WTC11 (cell line): ENCODE measurements around the gene GTF2H4. TPM values are rescaled to one million over a fixed set of nuclear protein-coding genes. Genes with fewer than 3 reads are reported as not detected.

Experiments used
- ATAC-seq: fragments of 200-7000 bp; cut with Tn5 transposase; 2 replicates; pipeline ENCODE4 v1.10.0; 2021; ENCODE audit warnings: mild to moderate bottlenecking, moderate library complexity
- CTCF ChIA-PET: fragments of 300-600 bp; sonication (Branson Sonifier 250); formaldehyde crosslinking; loops from one replicate; lab custom pipeline; 2021; ENCODE audit warnings: antibody characterized with exemption; lab: Charles Lee
- POLR2A ChIA-PET: fragments of 350-600 bp; sonication (Branson Sonifier 250); formaldehyde crosslinking; loops from one replicate; lab custom pipeline; 2021; ENCODE audit warnings: antibody characterized with exemption; lab: Charles Lee
- DNase-seq: peaks from one replicate; pipeline ENCODE4 v3.0.0; 2021; ENCODE audit warnings: low spot score
- H3K27ac Mint-ChIP-seq: 2 replicates; pipeline ENCODE4 v1.8.0; 2021; ENCODE audit warnings: mixed read lengths
- H3K27me3 Mint-ChIP-seq: 2 replicates; pipeline ENCODE4 v1.8.0; 2021; ENCODE audit warnings: low read depth, mild to moderate bottlenecking, moderate library complexity, mixed read lengths
- H3K36me3 Mint-ChIP-seq: 2 replicates; pipeline ENCODE4 v1.8.0; 2021; ENCODE audit warnings: mixed read lengths
- H3K4me1 Mint-ChIP-seq: 2 replicates; pipeline ENCODE4 v1.8.0; 2022; ENCODE audit warnings: mixed read lengths
- H3K4me3 Mint-ChIP-seq: 2 replicates; pipeline ENCODE4 v1.8.0; 2021; ENCODE audit warnings: mild to moderate bottlenecking, moderate library complexity, mixed read lengths
- H3K9me3 Mint-ChIP-seq: 2 replicates; pipeline ENCODE4 v1.8.0; 2021; ENCODE audit warnings: mixed read lengths
- ATF6 ChIP-seq: sonication (generic); formaldehyde crosslinking; IDR thresholded peaks from 2 replicates; pipeline ENCODE4 v1.8.1; 2023; ENCODE audit warnings: mild to moderate bottlenecking, missing genetic modification reagents
- CREM ChIP-seq: sonication (generic); formaldehyde crosslinking; IDR thresholded peaks from 2 replicates; pipeline ENCODE4 v1.8.1; 2022; ENCODE audit warnings: mild to moderate bottlenecking, missing genetic modification reagents, moderate library complexity
- E2F1 ChIP-seq: sonication (generic); formaldehyde crosslinking; IDR thresholded peaks from 2 replicates; pipeline ENCODE4 v1.8.0; 2022; ENCODE audit warnings: mild to moderate bottlenecking, missing genetic modification reagents
- E2F4 ChIP-seq: sonication (generic); formaldehyde crosslinking; IDR thresholded peaks from 2 replicates; pipeline ENCODE4 v1.8.1; 2022; ENCODE audit warnings: low read depth, mild to moderate bottlenecking, moderate library complexity, missing genetic modification reagents, borderline replicate concordance
- ERG ChIP-seq: fragments of 250-450 bp; sonication (Bioruptor Pico); IDR thresholded peaks from 2 replicates; pipeline ENCODE4 v1.8.0; 2021; ENCODE audit warnings: mild to moderate bottlenecking
- GABPB1 ChIP-seq: sonication (generic); formaldehyde crosslinking; IDR thresholded peaks from 2 replicates; pipeline ENCODE4 v1.8.1; 2023; ENCODE audit warnings: mild to moderate bottlenecking, missing genetic modification reagents
- GRHL2 ChIP-seq: fragments of 250-450 bp; sonication (Bioruptor Pico); IDR thresholded peaks from 2 replicates; pipeline ENCODE4 v1.8.0; 2022; ENCODE audit warnings: mild to moderate bottlenecking, moderate library complexity; ENCODE audit not compliant: insufficient replicate concordance, severe bottlenecking
- GTF2I ChIP-seq: fragments of 250-450 bp; sonication (Bioruptor Pico); conservative IDR thresholded peaks from 2 replicates; pipeline ENCODE4 v1.4.0; 2021; ENCODE audit warnings: mild to moderate bottlenecking
- IRF2 ChIP-seq: sonication (generic); formaldehyde crosslinking; IDR thresholded peaks from 2 replicates; pipeline ENCODE4 v1.8.0; 2022; ENCODE audit warnings: low read depth, missing genetic modification reagents, borderline replicate concordance
- MLX ChIP-seq: sonication (generic); formaldehyde crosslinking; IDR thresholded peaks from 2 replicates; pipeline ENCODE4 v1.8.1; 2023; ENCODE audit warnings: mild to moderate bottlenecking, missing genetic modification reagents, moderate library complexity
- NFE2L1 ChIP-seq: sonication (generic); formaldehyde crosslinking; IDR thresholded peaks from 2 replicates; pipeline ENCODE4 v1.8.1; 2023; ENCODE audit warnings: missing genetic modification reagents
- NR2C2 ChIP-seq: sonication (generic); formaldehyde crosslinking; IDR thresholded peaks from 2 replicates; pipeline ENCODE4 v1.8.0; 2022; ENCODE audit warnings: mild to moderate bottlenecking, missing genetic modification reagents
- SOX15 ChIP-seq: fragments of 250-450 bp; sonication (Bioruptor Pico); IDR thresholded peaks from 2 replicates; pipeline ENCODE4 v1.9.0; 2021; ENCODE audit warnings: mild to moderate bottlenecking
- TEAD4 ChIP-seq: sonication (generic); formaldehyde crosslinking; IDR thresholded peaks from 2 replicates; pipeline ENCODE4 v1.8.0; 2022; ENCODE audit warnings: mild to moderate bottlenecking, missing genetic modification reagents
- USF1 ChIP-seq: sonication (generic); formaldehyde crosslinking; IDR thresholded peaks from 2 replicates; pipeline ENCODE4 v1.8.0; 2022; ENCODE audit warnings: mild to moderate bottlenecking, missing genetic modification reagents
- USF2 ChIP-seq: sonication (generic); formaldehyde crosslinking; IDR thresholded peaks from 2 replicates; pipeline ENCODE4 v1.8.1; 2023; ENCODE audit warnings: mild to moderate bottlenecking, missing genetic modification reagents, moderate library complexity
- ZNF263 ChIP-seq: sonication (generic); formaldehyde crosslinking; IDR thresholded peaks from 2 replicates; pipeline ENCODE4 v1.8.1; 2022; ENCODE audit warnings: low read depth, mild to moderate bottlenecking, moderate library complexity, missing genetic modification reagents
- ZNF416 ChIP-seq: fragments of 250-450 bp; sonication (Bioruptor Pico); IDR thresholded peaks from 2 replicates; pipeline ENCODE4 v1.9.0; 2021; ENCODE audit warnings: mild to moderate bottlenecking, inconsistent platforms
- total RNA-seq: library from RNA; stranded (reverse); gene quantifications from 3 replicates; pipeline ENCODE4 v1.2.3, GENCODE V29; 2021

GTF2H4 gene
- total RNA-seq, 1 experiment from 2014 or later = 49.2 TPM

GRCh38 chr6:30928677-30929076, 20.7 kb downstream of the GTF2H4 start:
- no peak for ATAC-seq
- ChIA-PET CTCF (interaction anchor here (3.7 kb wide), 1 partner anchor 142 kb away, joined by 18 read pairs; no protein-coding TSS in a partner anchor), POLR2A (no interaction called here)
- TF ChIP-seq USF2 (CRISPR knock-in tag) (peak; percentile 62), TEAD4 (CRISPR knock-in tag) (no peak), USF1 (CRISPR knock-in tag) (0 out of 2 replicates have a peak, but pooled peaks have one; percentile 25)
- Mint-ChIP-seq H3K4me1 (peaks cover 8% of the 10 kb centered on the region; the same call in 1 of the 2 replicates), H3K9me3 (peaks cover 19% of the 10 kb centered on the region), H3K27ac (no peak overlapping the region), H3K4me3 (no peak overlapping the region), H3K27me3 (no peaks in the 10 kb centered on the region), H3K36me3 (peaks cover 38% of the 10 kb centered on the region)
- DNase-seq = no peak

GRCh38 chr6:30930506-30930905, 22.5 kb downstream of the GTF2H4 start:
- peaks cover 8% of the 10 kb centered on the region; the same call in 1 of the 2 replicates for H3K4me1 Mint-ChIP-seq

More at GRCh38 chr6:30930506-30930905, 22.5 kb downstream of the GTF2H4 start:
- H3K9me3 Mint-ChIP-seq = peaks cover 19% of the 10 kb centered on the region
- ATAC-seq (no peak), DNase-seq (no peak)
- no peaks in the 10 kb centered on the region for H3K27me3 Mint-ChIP-seq
- no peak overlapping the region for H3K4me3 Mint-ChIP-seq
- TF ChIP-seq SOX15 (CRISPR knock-in tag) (no peak), CREM (no peak), GRHL2 (no peak), ZNF416 (CRISPR knock-in tag) (no peak), ATF6 (CRISPR knock-in tag) (no peak), IRF2 (no peak), NFE2L1 (no peak), E2F1 (CRISPR knock-in tag) (no peak), GABPB1 (CRISPR knock-in tag) (no peak), ZNF263 (CRISPR knock-in tag) (no peak), TEAD4 (CRISPR knock-in tag) (no peak), GTF2I (no peak), E2F4 (CRISPR knock-in tag) (no peak), ERG (CRISPR knock-in tag) (no peak), NR2C2 (CRISPR knock-in tag) (no peak), MLX (CRISPR knock-in tag) (no peak)
- POLR2A ChIA-PET = interaction anchor here (0.6 kb wide), 1 partner anchor 331 kb away, joined by 4 read pairs; no protein-coding TSS in a partner anchor
- CTCF ChIA-PET = interaction anchor here (0.8 to 3.7 kb wide), 6 partner anchors 11 to 157 kb away, joined by 3 to 18 read pairs (median 7); partner anchors contain the start of gene MUCL3
- no peak overlapping the region for H3K27ac Mint-ChIP-seq
- H3K36me3 Mint-ChIP-seq = peaks cover 32% of the 10 kb centered on the region
